GM13977 (cell line): ENCODE data around the gene BRD4.

Source experiments
- DNase-seq: peaks from one replicate; pipeline ENCODE4 v3.0.0; 2012; ENCODE audit warnings: low spot score
- in situ Hi-C: fragments of 300-500 bp; cut with MboI; formaldehyde crosslinking; loops from one replicate; pipeline ENCODE4 v1.12.0; 2022; ENCODE audit warnings: low sequenced_read_pairs, low pct_unique_long_range_greater_than_20kb, mixed read lengths, inconsistent platforms; ENCODE audit not compliant: unreplicated experiment
- TF ChIP-seq, protein P1 (sequence below): IDR thresholded peaks from 2 replicates; pipeline ENCODE4 v1.5.1; 2012; ENCODE audit warnings: mild to moderate bottlenecking, control low read depth; ENCODE audit not compliant: insufficient read depth; ENCODE audit errors: extremely low read depth, missing control alignments

Gene BRD4

DNA sequence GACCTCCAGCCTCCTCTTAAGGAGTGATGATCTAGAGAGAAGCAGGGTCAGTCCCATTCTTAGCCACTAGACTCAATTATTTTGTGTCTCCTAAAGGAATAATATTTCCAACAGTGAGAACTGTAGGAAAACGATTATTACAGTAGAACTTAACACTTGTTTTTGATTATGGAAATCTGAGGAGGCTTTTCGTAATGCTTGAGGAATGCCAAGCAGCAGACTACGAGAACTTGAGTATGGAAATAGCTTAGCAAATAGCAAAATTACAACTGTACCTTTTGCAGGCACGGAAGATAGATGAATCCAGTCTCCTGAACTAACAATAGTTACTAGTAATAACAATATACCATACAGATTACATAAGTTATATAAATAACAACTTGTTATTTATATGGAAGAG lies 12.2 kb downstream of the BRD4 start:
- in situ Hi-C loops = no loop called here
- no peak for DNase-seq
- TF ChIP-seq, protein P1, sequence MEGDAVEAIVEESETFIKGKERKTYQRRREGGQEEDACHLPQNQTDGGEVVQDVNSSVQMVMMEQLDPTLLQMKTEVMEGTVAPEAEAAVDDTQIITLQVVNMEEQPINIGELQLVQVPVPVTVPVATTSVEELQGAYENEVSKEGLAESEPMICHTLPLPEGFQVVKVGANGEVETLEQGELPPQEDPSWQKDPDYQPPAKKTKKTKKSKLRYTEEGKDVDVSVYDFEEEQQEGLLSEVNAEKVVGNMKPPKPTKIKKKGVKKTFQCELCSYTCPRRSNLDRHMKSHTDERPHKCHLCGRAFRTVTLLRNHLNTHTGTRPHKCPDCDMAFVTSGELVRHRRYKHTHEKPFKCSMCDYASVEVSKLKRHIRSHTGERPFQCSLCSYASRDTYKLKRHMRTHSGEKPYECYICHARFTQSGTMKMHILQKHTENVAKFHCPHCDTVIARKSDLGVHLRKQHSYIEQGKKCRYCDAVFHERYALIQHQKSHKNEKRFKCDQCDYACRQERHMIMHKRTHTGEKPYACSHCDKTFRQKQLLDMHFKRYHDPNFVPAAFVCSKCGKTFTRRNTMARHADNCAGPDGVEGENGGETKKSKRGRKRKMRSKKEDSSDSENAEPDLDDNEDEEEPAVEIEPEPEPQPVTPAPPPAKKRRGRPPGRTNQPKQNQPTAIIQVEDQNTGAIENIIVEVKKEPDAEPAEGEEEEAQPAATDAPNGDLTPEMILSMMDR = no peak

DNA sequence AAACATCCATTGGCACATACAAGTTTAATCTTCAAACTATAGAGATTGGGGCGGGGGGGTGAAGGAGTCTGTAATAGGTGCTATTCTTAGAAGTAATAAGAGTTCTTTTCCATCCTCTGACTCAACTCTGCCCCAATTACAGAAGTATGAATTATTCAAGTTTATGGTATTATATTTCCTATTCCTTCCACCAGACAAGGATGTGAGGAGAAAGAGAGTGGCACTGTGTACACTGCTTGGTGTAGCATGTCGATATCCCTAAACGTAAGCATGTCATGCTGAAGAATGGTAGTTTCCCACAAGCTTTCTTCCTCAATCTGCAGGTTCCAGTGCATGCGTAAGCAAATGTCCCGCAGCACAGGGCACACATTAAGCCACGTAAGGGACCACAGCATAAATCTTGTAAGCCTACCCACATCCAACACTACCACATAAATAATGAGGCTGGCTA lies 14.1 kb downstream of the BRD4 start:
- in situ Hi-C loops = no loop called here

DNA sequence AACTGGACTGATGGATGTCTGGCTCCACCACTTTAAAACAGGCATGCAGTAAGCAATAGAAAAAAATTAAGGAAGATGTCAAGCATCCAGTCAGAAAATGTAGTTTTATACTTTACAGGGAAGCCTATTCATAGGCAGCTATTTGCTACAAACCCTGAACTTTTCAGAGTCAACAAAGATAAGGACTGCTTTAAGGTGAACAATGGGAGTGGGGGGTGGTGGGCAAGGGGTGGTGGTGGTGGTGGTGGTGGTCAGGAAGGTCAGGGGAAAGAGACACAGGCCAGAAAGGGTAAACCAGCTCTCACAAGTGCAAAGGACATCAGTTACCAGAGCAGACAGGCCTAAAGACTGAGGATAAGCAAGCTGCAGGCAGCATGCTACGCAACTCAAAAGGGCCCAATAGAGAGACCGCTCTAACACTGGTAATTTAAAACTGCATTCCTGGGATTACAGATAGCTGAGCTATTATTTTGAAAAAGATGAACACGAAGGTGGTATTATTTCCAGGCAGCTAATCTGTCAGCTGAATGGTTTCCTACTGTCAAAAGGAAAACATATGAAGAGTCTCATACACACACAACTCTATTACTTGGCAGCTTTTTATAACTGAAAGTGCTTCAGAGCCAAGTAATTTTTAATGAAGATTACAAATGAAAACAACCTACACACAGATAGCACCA lies 14.8 kb downstream of the BRD4 start:
- TF ChIP-seq, protein P1 = no peak
- no peak for DNase-seq

More for the DNA sequence above, 14.1 kb downstream of the BRD4 start:
- DNase-seq = no peak
- TF ChIP-seq, protein P1 = no peak

DNA sequence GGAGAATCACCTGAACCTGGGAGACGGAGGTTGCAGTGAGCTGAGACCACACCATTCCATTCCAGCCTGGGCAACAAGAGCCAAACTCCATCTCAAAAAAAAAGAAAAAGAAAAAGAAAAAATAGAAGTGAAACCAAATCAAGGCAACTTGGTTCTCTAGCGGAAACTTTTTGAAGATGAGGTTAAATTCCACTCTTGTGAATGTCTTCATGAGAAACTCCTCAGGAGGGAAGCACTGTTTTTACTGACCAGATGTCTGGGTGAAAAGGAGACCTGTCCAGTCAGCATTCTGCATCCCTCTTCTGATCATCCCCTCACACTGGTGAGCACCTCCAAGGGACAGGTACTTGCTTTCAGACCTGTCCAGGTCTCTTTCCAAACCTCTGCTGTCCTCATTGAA lies 15.8 kb downstream of the BRD4 start:
- in situ Hi-C loops = no loop called here
- TF ChIP-seq, protein P1 = no peak
- DNase-seq = no peak

More for the DNA sequence above, 14.8 kb downstream of the BRD4 start:
- in situ Hi-C loops = no loop called here

DNA sequence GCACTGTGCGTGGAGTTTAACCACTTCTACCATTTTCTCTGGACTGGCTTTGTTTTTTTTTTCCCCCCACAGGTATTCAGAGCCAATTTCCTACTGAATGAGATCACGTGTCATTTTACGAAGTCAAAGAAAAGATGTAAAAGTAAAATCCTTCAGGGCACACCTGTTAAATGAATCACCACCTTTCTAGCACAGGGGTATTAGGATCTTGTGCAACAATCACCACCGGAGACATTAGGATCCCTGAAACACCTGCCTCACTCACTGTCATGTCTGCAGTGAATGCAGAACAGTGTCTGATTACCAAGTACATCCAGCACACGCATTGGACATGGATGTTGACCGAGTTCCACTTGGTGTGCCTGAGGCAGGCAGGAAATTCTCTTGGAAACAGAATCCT lies 17.2 kb downstream of the BRD4 start:
- no peak for DNase-seq
- in situ Hi-C loops = no loop called here
- TF ChIP-seq, protein P1 = no peak

DNA sequence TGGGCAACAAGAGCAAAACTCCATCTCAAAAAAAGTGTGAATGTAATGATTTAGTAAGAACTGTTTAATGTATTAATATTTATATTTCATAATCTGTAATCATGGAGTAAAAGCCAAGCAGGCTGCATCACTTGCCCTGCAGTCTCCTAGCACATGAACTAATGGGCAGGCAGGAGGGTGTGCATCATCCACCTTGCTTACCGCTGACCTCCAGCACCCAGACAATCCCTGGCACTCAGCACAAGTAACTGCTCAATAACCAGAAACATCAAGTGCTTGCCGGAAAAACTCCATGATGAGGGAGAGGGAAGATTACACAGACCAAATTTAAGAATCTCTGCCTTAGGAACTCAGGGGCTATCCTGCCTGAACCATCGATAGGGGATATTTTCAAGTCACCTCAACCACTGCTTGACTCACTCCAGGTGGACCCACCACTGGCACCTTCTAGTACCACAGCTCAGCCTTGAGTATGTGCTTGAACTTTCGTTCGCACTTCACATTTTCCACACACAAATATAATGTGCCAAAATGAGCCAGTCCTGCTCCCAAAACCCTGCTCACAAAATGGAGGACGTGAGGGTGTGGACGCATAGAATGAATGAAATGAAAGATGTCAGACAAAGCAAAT lies 18.6 kb downstream of the BRD4 start:
- no peak for DNase-seq
- in situ Hi-C loops = no loop called here
- TF ChIP-seq, protein P1 = no peak
